HFFc6 (cell line): ENCODE data around the gene POU6F2. TPM values are rescaled to one million over a fixed set of nuclear protein-coding genes. Genes with fewer than 3 reads are reported as not detected.

Source experiments
- DNase-seq: peaks from one replicate; pipeline ENCODE4 v3.0.0-alpha.2; 2018
- H3K27ac Mint-ChIP-seq: 2 replicates; pipeline ENCODE4 v1.8.0; 2020; ENCODE audit warnings: mild to moderate bottlenecking, mixed read lengths
- H3K27me3 Mint-ChIP-seq: 2 replicates; pipeline ENCODE4 v1.8.0; 2021; ENCODE audit warnings: mild to moderate bottlenecking, moderate library complexity, mixed read lengths; ENCODE audit not compliant: insufficient read depth
- H3K36me3 Mint-ChIP-seq: 2 replicates; pipeline ENCODE4 v1.8.0; 2021; ENCODE audit warnings: low read depth, mixed read lengths
- H3K4me1 Mint-ChIP-seq: 2 replicates; pipeline ENCODE4 v1.8.0; 2020; ENCODE audit warnings: low read depth, mixed read lengths
- H3K4me3 Mint-ChIP-seq: 2 replicates; pipeline ENCODE4 v1.8.0; 2020; ENCODE audit warnings: mild to moderate bottlenecking, moderate library complexity, mixed read lengths
- H3K9me3 Mint-ChIP-seq: 2 replicates; pipeline ENCODE4 v1.8.0; 2020; ENCODE audit warnings: mild to moderate bottlenecking, mixed read lengths
- CTCF ChIP-seq: fragments of 200-600 bp; sonication (generic); IDR thresholded peaks from 2 replicates; pipeline ENCODE4 v1.5.0; 2021; ENCODE audit warnings: antibody characterized with exemption, mild to moderate bottlenecking
- total RNA-seq, 6 experiments: library from RNA; stranded (reverse); fragmentation: NEBNext Ultra II Directional; extraction: Animal tissue kit (Norgen Biotek cat#: 25700); gene quantifications; 2 replicates in 1 of 6; 3 replicates in 5 of 6; pipeline ENCODE4 v1.2.3, GENCODE V29; 2021

The POU6F2 gene
- total RNA-seq, 6 experiments from 2014 or later: not detected

DNA sequence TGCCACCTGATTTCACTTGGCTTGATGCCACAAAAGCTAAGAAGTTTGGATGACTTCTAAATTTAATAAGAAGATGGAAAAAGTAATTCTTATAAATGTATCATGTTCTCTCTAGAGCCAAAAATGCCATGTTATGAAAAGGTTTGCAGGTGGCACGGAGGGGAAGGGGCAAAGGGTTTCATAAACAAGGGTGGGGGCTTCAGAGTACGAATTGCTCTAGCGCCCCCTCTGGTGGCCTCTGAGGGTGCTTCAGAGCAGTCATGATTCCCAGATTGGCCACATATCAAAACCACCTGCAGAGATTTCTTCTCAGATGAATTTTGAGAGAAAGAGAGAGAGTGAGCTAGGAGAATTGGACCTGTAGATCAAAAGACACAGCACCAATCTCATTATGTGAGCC, 379.9 kb downstream of the POU6F2 start:
- Mint-ChIP-seq H3K36me3 (no peaks in the 10 kb centered on the region), H3K4me1 (peaks cover 7% of the 10 kb centered on the region), H3K27me3 (no peaks in the 10 kb centered on the region), H3K27ac (no peak overlapping the region), H3K4me3 (no peak overlapping the region), H3K9me3 (no peaks in the 10 kb centered on the region)
- TF ChIP-seq CTCF: peak; percentile 49
- DNase-seq: no peak

GRCh38 chr7:39360038-39360437, 382.3 kb downstream of the POU6F2 start:
- peaks cover 4% of the 10 kb centered on the region; the same call in 1 of the 2 replicates for H3K27me3 Mint-ChIP-seq
- H3K36me3 Mint-ChIP-seq: no peaks in the 10 kb centered on the region
- no peak overlapping the region for H3K4me3 Mint-ChIP-seq
- peaks cover 7% of the 10 kb centered on the region for H3K4me1 Mint-ChIP-seq
- no peak for DNase-seq
- H3K27ac Mint-ChIP-seq: no peak overlapping the region
- H3K9me3 Mint-ChIP-seq: no peaks in the 10 kb centered on the region
- no peak for TF ChIP-seq CTCF

- Mint-ChIP-seq H3K9me3 (no peaks in the 10 kb centered on the region), H3K27ac (no peak overlapping the region), H3K27me3 (peaks cover 4% of the 10 kb centered on the region; the same call in 1 of the 2 replicates), H3K4me1 (peaks cover 7% of the 10 kb centered on the region), H3K36me3 (no peaks in the 10 kb centered on the region), H3K4me3 (no peak overlapping the region)
- no peak for TF ChIP-seq CTCF
- no peak for DNase-seq
These were observed 383.1 kb downstream of the POU6F2 start for GRCh38 chr7:39360766-39361165.

DNA sequence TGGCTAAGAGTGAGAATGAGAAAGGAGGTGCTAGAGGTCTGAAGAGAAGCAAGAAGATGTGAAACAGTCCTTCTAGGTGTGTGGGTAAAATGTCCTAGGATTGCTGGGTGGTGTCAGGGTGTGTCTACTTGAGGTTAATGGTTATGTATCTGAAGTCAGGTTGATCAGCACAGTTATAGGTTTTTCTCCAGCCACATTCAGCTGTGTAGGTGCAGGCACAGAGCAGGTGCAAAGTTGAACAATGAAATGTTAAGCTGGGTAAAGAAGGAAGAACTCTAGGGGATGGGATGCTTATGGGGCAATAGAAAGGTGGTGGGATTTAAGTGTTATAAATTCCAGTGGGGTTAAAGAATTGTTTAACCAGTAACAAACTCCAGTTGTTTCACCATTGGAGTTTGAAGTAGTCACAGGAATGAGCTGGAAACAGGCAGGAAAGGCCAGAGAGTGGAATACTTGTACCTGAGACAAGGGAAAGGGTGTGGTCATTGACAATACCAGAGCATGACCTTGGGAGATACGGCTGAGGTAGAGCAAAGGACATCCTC, 388.1 kb downstream of the POU6F2 start:
- Mint-ChIP-seq H3K27me3 (peaks cover 4% of the 10 kb centered on the region; the same call in 1 of the 2 replicates), H3K4me3 (no peak overlapping the region), H3K4me1 (no peaks in the 10 kb centered on the region), H3K36me3 (no peaks in the 10 kb centered on the region), H3K9me3 (no peaks in the 10 kb centered on the region), H3K27ac (no peak overlapping the region)
- no peak for TF ChIP-seq CTCF
- DNase-seq: no peak

GRCh38 chr7:39367451-39367850, 389.7 kb downstream of the POU6F2 start:
- no peaks in the 10 kb centered on the region for H3K36me3 Mint-ChIP-seq
- H3K9me3 Mint-ChIP-seq: no peaks in the 10 kb centered on the region
- no peak for TF ChIP-seq CTCF
- no peak for DNase-seq
- H3K4me1 Mint-ChIP-seq: no peaks in the 10 kb centered on the region
- H3K27me3 Mint-ChIP-seq: peaks cover 4% of the 10 kb centered on the region; the same call in 1 of the 2 replicates
- H3K27ac Mint-ChIP-seq: no peak overlapping the region
- no peak overlapping the region for H3K4me3 Mint-ChIP-seq
